ENCODE results near the gene DMXL2.

DNA sequence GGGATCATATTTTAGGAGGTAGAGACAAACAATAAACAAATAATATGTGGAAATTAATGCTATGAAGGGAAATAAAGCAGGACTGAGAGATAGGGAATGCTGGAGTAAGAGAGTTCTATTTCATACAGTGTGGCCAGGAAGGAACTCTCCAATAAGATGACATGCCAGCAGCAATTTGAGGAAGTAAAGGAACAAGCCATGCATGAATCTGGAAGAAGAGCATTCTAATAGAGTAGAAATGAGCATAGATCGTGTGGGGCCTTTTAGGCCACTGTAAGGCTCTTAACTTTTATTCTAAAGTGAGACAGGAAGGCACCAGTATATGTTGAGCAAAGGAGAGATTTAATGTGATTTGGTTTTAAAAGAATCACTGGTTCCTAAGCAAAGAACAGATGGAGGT, 126.3 kb downstream of the DMXL2 start:
- TF ChIP-seq, protein P1, sequence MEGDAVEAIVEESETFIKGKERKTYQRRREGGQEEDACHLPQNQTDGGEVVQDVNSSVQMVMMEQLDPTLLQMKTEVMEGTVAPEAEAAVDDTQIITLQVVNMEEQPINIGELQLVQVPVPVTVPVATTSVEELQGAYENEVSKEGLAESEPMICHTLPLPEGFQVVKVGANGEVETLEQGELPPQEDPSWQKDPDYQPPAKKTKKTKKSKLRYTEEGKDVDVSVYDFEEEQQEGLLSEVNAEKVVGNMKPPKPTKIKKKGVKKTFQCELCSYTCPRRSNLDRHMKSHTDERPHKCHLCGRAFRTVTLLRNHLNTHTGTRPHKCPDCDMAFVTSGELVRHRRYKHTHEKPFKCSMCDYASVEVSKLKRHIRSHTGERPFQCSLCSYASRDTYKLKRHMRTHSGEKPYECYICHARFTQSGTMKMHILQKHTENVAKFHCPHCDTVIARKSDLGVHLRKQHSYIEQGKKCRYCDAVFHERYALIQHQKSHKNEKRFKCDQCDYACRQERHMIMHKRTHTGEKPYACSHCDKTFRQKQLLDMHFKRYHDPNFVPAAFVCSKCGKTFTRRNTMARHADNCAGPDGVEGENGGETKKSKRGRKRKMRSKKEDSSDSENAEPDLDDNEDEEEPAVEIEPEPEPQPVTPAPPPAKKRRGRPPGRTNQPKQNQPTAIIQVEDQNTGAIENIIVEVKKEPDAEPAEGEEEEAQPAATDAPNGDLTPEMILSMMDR (IDR thresholded peaks at IDR 0.05; ENCODE audit: low read length) = no peak
- no peak for TF ChIP-seq EZH2 (IDR thresholded peaks at IDR 0.05; ENCODE audit: borderline replicate concordance, low read length)

Data from OCI-LY1 (cell line).